Fibroblast of peridontal ligament (primary cell): Measurements from ENCODE around the gene FBXO27.
"Not testable (repeated sequence)": the region's sequence is repeated elsewhere in the genome, so short reads cannot be mapped to it uniquely, and the experiment has no call there.

Experiments
- DNase-seq: peaks from one replicate; pipeline ENCODE4 v3.0.0-alpha.2; 2010; ENCODE audit errors: extremely low read depth

Gene FBXO27

DNA sequence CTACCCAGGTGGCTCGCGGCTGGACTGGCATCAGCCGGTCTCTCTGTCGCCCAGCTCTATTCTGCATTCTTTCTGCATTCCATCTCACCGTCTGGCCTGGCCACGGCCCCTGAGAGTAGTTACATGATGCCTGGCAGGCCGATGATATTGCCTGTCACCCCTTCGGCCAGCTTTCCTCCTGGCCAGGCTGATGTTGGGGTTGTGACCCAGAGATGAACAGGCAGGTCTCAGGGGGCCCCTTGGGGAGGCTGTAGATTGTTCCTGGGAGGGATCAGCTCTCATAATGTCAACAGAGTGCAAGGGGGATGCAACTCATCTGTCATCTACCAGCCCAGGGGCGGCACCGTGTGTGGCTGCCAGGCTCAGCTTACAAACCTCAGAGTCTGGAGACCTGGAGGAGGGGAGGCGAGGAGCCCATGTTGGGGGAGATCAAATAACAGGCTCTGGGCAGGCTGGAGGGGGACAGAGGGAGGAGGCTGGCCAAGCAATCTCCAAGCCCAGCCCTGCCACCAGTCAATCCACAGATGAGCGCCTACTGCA is 43.2 kb downstream of the FBXO27 start:
- peak; percentile 24 for DNase-seq

DNA sequence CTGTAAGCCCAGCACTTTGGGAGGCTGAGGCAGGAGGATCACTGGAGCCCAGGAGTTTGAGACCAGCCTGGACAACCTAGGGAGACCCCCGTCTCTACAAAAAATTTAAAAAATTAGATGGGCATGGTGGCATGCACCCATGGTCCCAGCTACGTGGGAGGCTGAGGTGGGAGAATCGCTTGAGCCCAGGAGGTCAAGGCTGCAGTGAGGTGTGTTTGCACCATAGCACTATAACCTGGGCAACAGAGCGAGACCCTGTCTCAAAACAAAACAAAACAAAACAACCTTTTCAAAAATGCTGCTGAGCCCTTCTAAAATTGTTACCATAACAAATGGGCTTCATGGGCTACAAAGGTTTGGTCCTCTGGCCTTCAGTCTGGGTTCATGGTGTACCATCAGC is 43.7 kb downstream of the FBXO27 start:
- not testable (repeated sequence) for DNase-seq

DNA sequence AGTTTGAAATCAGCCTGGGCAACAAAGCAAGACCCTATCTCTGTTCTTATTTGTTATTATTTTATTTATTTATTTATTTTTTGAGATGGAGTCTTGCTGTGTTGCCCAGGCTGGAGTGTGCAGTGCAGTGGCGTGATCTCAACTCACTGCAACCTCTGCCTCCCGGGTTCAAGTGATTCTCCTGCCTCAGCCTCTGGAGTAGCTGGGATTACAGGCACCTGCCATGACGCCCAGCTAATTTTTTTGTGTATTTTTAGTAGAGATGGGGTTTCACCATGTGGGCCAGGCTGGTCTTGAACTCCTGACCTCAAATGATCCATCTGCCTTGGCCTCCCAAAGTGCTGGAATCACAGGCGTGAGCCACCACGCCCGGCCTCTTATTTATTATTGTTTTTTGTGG is 44.6 kb downstream of the FBXO27 start:
- not testable (repeated sequence) for DNase-seq

DNA sequence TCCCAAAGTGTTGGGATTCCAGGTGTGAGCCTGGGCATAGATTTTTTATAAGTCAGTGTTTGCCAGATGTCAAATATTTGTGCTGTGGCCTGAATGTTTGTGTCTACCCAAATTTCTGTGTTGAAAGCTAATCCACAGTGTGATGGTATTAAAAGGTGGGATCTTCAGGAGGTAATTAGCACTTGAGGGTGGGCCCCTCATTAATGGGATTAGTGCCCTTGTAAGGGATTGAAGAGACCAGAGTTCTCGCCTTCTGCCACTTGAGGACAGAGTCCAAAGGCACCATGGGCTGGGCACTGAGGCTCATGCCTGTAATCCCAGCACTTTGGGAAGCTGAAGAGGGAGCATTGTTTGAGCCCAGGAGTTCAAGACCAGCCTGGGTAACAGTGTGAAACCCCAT is 47.1 kb downstream of the FBXO27 start:
- DNase-seq = no peak

DNA sequence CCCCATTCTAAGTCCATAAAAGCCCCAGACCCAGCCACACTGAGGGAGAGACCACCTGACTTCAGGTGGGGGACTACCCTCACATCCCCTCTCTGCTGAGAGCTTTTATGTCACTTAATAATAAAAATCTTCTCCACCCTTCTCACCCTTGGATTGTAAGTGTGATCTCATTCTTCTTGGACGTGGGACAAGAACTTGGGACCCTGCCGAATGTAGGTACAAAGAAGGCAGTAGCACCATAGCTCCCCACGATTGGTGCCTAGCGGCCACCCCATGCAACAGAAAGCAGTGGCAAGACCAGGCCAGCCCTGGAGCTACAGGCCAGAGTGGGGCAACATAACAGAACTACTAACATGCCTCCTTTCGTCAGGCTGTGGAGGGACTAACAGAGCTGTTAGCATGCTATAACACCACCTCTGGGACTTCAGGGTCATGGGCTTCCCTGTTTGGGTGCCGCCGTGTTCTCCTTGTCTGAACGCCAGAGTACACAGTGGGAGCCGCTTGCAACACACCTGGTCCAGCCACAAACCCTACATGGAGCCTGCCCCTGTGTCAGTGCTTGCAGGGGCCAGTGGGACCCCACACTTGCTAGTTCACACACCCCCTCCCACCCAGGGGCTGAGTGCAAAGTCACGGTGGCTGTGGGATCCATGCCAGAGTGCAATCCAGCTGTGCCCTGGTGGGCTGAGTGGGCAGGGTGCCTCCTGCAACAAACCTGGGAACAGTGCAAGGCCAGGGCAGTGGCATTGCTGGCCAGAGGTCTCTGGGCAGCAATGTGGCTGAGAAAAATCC is 51.6 kb downstream of the FBXO27 start:
- DNase-seq = no peak

DNA sequence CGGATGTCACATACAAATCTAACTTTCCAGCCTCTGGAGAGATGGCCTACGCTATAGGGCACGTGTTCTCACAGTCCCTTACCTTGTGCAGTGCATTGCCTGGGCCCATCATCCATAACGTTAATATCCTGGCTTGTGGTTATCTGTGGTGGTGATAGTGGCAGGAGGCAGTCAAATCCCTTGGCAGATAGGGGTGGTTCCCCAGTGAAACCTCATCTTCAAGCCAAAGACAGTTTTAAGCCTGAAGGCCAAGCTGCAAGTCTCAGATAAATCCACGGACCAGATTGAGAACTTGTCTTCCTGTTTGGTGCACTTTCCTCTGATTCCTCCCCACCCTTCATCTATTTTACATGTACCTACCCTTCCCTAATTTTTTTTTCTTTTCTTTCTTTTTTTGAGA is 52.5 kb downstream of the FBXO27 start:
- DNase-seq = no peak

DNA sequence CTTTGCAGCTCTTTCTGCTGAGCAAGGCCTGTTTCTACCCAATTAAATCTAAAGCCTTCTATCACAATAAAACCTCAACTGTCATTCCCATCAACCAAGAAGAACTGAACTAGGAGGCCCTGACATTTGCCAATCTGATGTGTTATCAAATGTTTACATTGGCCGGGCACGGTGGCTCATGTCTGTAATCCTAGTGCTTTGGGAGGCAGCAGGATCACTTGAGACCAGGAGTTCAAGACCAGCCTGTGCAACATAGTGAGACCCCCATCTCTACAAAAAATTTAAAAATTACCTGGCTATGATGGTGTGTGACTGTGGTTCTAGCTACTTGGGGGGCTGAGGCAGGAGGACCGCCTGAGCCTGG is 54.0 kb downstream of the FBXO27 start:
- DNase-seq = no peak

DNA sequence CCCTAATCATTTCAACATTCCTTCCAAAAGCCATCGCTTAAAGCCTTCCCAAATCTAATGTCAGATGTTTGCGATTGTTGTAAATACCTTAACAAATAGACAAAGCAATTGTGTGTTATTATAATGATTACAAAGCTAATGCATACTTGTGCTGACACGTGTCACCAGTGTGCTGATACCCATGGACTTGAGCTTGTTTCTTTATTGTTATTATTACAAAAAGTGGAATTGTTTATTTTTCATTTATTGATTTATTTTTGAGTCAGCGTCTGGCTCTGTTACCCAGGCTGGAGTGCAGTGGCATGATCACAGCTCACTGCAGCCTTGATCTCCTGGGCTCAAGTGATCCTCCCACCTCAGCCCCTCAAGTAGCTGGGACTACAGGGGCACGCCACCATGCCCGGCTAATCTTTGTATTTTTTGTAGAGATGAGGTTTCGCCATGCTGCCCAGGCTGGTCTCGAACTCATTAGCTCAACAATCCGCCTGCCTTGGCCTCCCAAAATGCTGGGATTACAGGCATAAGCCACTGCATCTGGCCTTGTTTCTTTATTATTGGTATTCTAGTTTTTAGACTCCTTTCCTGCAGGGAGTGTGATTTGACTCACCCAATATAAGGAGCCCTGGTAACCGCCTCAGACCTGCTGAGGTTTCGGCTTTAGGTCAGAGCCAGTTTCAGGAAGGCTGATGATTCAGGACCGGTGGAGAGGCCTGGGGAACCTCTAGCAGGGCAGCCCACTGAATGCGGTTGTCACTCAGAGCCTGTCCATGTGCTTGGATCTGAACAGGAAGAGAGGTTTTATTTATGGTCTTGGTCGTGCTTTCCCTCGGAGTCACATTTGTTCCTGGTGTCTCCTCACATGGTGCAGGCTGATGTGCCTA is 54.7 kb downstream of the FBXO27 start:
- DNase-seq = no peak

DNA sequence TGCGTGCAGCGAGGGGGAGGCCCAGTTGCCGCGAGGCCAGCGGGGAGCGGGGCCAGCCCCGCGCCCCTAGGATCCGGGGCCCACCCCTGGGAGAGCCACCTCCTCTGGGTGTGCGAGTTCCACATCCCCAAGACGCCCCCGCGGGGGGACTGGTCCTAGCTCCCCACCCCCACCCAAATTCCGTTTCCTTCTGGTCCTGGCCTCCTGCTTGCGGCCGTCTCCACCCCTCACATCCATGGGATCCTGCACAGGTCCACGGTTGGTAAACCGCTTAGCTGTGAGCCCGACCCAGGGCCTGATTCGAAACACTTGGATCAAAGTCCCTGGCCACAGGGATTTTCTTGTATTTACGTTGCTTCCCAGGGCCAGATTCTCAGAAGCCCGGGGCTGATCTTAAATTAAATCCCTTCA is 56.5 kb downstream of the FBXO27 start:
- peak; percentile 50 for DNase-seq

DNA sequence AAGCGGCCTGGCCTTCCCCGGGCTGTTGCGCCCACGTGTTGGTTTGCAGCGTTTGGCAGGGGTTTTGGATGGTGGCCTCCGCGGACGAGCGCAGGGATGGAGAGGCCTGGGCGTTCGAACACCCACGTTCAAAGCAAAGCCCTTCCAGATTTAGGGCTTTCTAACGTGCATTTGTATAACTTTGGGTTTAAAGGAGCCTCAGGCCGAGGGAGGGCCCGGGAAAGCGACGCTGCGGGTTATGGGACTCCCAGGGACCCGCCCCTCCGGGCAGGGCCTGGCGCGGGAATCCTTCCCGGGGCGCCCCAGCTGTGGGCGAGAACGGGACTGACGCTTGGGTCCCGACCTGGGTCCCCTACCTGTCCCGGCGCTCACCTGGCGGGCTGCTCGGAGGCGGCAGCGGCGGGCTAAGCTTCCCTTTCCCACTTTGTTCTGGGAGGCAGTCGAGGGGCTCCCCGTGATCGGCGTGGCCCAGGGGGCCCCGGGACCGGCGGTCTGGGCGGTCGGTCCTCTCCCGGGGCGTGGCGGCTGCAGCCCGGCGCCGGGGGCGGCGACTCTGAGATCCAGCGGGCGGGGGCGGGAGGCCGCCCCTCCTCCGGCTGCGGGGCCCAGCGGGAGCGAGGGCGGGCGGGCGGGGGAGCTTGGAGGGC is 57.0 kb downstream of the FBXO27 start, which contains the start of gene FBXO17:
Gene FBXO17 (minus strand): TSS at position 529 of the 647 bp plus-strand sequence. CDS start 25,423 bp downstream, outside the sequence.
- DNase-seq = peak; percentile 61

DNA sequence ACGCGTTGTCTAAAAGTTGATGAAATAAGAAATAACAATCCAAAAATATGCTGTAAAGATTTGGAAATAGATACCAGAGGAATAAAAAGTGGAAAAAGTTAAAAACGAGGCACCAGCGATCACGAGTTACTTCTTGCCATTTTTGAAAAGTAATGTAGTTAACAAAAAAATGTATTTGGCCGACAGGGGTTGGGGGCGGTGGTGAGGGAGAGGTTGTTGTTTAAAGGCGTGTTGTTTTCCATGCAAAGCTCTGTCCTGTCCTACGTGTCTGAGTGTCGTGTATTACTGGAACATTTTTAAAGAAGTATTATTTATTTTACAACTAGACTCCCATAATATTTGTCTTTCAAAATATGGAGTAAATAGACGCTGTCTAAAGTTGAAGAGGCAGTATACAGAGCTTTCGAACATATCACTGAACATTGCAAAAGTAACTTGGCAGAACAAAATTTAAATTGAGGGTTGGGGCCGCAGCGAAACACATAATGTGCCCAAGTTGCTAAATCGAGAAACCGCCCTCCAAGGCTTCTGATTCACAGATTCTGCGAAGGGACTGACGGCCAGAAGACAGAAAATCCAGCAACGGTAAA is 57.6 kb downstream of the FBXO27 start:
- DNase-seq = no peak
